ENCODE data around the gene SAFB.

GRCh38 chr19:5612891-5613865 lies 9.7 kb upstream of the SAFB start:
- no peak for TF ChIP-seq CTCF (IDR thresholded peaks at IDR 0.05)
- no peak for TF ChIP-seq POLR2A (IDR thresholded peaks at IDR 0.05)

Data from body of pancreas (tissue), 4 donors.